ENCODE measurements around the gene R3HCC1L.

DNA sequence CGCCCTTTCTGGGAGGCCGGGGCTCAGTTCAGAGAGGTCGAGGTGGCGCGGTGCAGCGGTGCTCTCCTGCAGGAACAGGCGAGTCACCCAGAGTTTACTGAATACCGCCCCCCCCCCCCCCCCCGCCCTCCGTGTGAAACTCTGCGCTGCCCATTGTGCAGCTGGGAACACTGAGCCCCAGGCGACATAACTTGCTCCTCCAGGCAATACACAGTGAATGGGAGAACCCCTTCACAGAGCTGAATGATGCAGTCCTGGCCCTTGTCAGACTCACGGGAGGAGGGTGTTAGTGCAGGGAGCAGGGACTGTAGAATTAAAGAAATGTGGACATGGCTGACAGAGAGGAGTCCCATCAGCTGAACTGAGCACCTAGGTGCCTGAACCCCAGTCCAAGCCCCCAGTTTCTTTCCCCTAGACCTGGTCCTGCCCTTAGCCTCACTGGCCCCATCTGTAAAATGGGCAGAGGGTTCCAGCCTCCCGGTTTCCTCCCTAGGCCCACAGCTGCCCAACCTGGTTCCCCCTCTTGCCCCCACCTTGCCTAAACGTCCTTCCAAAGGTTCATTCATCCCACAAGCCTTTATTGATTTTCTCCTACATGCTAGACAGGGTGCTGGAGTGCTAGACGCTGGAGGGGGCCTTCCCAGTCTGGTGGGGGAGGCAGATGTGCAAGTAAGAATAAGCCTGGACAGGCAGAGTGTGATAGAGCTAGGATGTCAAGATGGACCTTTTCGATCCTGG, 134.4 kb downstream of the R3HCC1L start:
- TF ChIP-seq SMC3 (IDR thresholded peaks at IDR 0.05; ENCODE audit: borderline replicate concordance, low read length) (no peak), GABPA (IDR thresholded peaks at IDR 0.05; ENCODE audit: low read depth) (no peak), POLR2AphosphoS5 (IDR thresholded peaks at IDR 0.05; ENCODE audit: low read length) (no peak), EGR1 (IDR thresholded peaks at IDR 0.05; ENCODE audit: borderline replicate concordance in 1 of 2, low read depth in 2 of 2, low read length in 2 of 2) (no peak), MXI1 (IDR thresholded peaks at IDR 0.05; ENCODE audit: low read depth, low read length) (no peak), POLR2A (IDR thresholded peaks at IDR 0.05; ENCODE audit: low read depth, low read length) (no peak), JUNB (IDR thresholded peaks at IDR 0.05) (no peak), ZNF217 (IDR thresholded peaks at IDR 0.05) (no peak), RBBP5 (conservative IDR thresholded peaks at IDR 0.05) (no peak), SMARCA5 (IDR thresholded peaks at IDR 0.05) (no peak)
- TF ChIP-seq, protein P1, sequence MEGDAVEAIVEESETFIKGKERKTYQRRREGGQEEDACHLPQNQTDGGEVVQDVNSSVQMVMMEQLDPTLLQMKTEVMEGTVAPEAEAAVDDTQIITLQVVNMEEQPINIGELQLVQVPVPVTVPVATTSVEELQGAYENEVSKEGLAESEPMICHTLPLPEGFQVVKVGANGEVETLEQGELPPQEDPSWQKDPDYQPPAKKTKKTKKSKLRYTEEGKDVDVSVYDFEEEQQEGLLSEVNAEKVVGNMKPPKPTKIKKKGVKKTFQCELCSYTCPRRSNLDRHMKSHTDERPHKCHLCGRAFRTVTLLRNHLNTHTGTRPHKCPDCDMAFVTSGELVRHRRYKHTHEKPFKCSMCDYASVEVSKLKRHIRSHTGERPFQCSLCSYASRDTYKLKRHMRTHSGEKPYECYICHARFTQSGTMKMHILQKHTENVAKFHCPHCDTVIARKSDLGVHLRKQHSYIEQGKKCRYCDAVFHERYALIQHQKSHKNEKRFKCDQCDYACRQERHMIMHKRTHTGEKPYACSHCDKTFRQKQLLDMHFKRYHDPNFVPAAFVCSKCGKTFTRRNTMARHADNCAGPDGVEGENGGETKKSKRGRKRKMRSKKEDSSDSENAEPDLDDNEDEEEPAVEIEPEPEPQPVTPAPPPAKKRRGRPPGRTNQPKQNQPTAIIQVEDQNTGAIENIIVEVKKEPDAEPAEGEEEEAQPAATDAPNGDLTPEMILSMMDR (IDR thresholded peaks at IDR 0.05 in 2 of 3, conservative IDR thresholded peaks at IDR 0.05 in 1 of 3; ENCODE audit: control insufficient read depth in 2 of 3, extremely low read depth in 1 of 3, insufficient read depth in 1 of 3, low read depth in 3 of 3, low read length in 3 of 3) = no peak
- TF ChIP-seq, protein P2, sequence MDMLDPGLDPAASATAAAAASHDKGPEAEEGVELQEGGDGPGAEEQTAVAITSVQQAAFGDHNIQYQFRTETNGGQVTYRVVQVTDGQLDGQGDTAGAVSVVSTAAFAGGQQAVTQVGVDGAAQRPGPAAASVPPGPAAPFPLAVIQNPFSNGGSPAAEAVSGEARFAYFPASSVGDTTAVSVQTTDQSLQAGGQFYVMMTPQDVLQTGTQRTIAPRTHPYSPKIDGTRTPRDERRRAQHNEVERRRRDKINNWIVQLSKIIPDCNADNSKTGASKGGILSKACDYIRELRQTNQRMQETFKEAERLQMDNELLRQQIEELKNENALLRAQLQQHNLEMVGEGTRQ (IDR thresholded peaks at IDR 0.05; ENCODE audit: borderline replicate concordance, low read depth, low read length) = no peak
- TF ChIP-seq, protein P3, sequence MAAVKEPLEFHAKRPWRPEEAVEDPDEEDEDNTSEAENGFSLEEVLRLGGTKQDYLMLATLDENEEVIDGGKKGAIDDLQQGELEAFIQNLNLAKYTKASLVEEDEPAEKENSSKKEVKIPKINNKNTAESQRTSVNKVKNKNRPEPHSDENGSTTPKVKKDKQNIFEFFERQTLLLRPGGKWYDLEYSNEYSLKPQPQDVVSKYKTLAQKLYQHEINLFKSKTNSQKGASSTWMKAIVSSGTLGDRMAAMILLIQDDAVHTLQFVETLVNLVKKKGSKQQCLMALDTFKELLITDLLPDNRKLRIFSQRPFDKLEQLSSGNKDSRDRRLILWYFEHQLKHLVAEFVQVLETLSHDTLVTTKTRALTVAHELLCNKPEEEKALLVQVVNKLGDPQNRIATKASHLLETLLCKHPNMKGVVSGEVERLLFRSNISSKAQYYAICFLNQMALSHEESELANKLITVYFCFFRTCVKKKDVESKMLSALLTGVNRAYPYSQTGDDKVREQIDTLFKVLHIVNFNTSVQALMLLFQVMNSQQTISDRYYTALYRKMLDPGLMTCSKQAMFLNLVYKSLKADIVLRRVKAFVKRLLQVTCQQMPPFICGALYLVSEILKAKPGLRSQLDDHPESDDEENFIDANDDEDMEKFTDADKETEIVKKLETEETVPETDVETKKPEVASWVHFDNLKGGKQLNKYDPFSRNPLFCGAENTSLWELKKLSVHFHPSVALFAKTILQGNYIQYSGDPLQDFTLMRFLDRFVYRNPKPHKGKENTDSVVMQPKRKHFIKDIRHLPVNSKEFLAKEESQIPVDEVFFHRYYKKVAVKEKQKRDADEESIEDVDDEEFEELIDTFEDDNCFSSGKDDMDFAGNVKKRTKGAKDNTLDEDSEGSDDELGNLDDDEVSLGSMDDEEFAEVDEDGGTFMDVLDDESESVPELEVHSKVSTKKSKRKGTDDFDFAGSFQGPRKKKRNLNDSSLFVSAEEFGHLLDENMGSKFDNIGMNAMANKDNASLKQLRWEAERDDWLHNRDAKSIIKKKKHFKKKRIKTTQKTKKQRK (IDR thresholded peaks at IDR 0.05; ENCODE audit: low read depth, low read length) = no peak
